AG04450 (cell line): ENCODE data around the gene SMARCD1. TPM values are rescaled to one million over a fixed set of nuclear protein-coding genes. Genes with fewer than 3 reads are reported as not detected.
A peak's percentile ranks its signal among the peaks of the same experiment; 100 is the strongest.

Source experiments
- CTCF ChIA-PET: fragments of 300-600, 350-600 bp; formaldehyde crosslinking; extraction: SDS; loops from one replicate; lab custom pipeline; 2022; ENCODE audit warnings: antibody characterized with exemption, inconsistent platforms; lab: Charles Lee
- POLR2A ChIA-PET: fragments of 350-600 bp; formaldehyde crosslinking; extraction: SDS; loops from one replicate; lab custom pipeline; 2021; ENCODE audit warnings: antibody characterized with exemption, inconsistent platforms; lab: Yijun Ruan, JAX
- DNase-seq: peaks from one replicate; pipeline ENCODE4 v3.0.0-alpha.2; 2011; ENCODE audit warnings: low read depth, low spot score
- H3K27ac ChIP-seq: one replicate; pipeline ENCODE4 v1.5.1; 2012; ENCODE audit warnings: low read depth, low read length, control low read depth
- H3K27me3 ChIP-seq: one replicate; pipeline ENCODE4 v1.6.0; 2012; ENCODE audit warnings: low read length; ENCODE audit not compliant: control insufficient read depth, insufficient read depth
- H3K4me3 ChIP-seq: 2 replicates; pipeline ENCODE4 v1.5.1; 2011; ENCODE audit warnings: mild to moderate bottlenecking, low read depth, low read length, control low read depth
- H3K9me3 ChIP-seq: 2 replicates; pipeline ENCODE4 v1.5.1; 2012; ENCODE audit warnings: low read length; ENCODE audit not compliant: control insufficient read depth, insufficient read depth
- CTCF ChIP-seq: IDR thresholded peaks from 2 replicates; pipeline ENCODE4 v1.5.1; 2011; ENCODE audit warnings: low read depth, low read length, control low read depth, inconsistent platforms
- polyA plus RNA-seq: library from polyadenylated mRNA; depleted of rRNA; stranded (reverse); fragments of >200 nt; gene quantifications from 2 replicates; pipeline ENCODE4 v1.2.3, GENCODE V29; 2011

Gene SMARCD1
- polyA plus RNA-seq, 1 experiment: 57.2 TPM

GRCh38 chr12:50047693-50048250, 37.4 kb upstream of the SMARCD1 start:
- CTCF ChIA-PET: interaction anchor here (1.0 to 5.9 kb wide), 3 partner anchors 8 to 22 kb away, joined by 4 to 37 read pairs (median 4); no protein-coding TSS in a partner anchor
- TF ChIP-seq CTCF: no peak
- Histone ChIP-seq H3K27me3 (peaks cover 26% of the 10 kb centered on the region), H3K27ac (no peak overlapping the region), H3K9me3 (no peaks in the 10 kb centered on the region; the same call in 1 of the 2 replicates), H3K4me3 (no peak overlapping the region)
- POLR2A ChIA-PET: no interaction called here
- DNase-seq: no peak

GRCh38 chr12:50049254-50050118, 35.7 kb upstream of the SMARCD1 start:
- Histone ChIP-seq H3K27ac (no peak overlapping the region), H3K4me3 (no peak overlapping the region), H3K9me3 (no peaks in the 10 kb centered on the region; the same call in 1 of the 2 replicates), H3K27me3 (peaks cover 36% of the 10 kb centered on the region)
- TF ChIP-seq CTCF: no peak
- DNase-seq: no peak
- POLR2A ChIA-PET: no interaction called here
- CTCF ChIA-PET: interaction anchor here (0.6 to 5.9 kb wide), 8 partner anchors 10 to 330 kb away, joined by 3 to 37 read pairs (median 5); partner anchors contain the start of gene RACGAP1

GRCh38 chr12:50050119-50050385, 35.1 kb upstream of the SMARCD1 start:
- CTCF ChIA-PET: interaction anchor here (0.6 to 5.9 kb wide), 9 partner anchors 11 to 329 kb away, joined by 3 to 37 read pairs (median 5); partner anchors contain the start of gene RACGAP1
- POLR2A ChIA-PET: no interaction called here

GRCh38 chr12:50050410-50051098, 34.6 kb upstream of the SMARCD1 start:
- no peaks in the 10 kb centered on the region; the same call in 1 of the 2 replicates for H3K9me3 ChIP-seq
- DNase-seq: no peak
- ChIA-PET CTCF (interaction anchor here (0.6 to 5.9 kb wide), 8 partner anchors 11 to 328 kb away, joined by 3 to 37 read pairs (median 5); no protein-coding TSS in a partner anchor), POLR2A (interaction anchor here (0.6 to 0.7 kb wide), 3 partner anchors 66 to 624 kb away, joined by 3 to 4 read pairs (median 3); partner anchors contain the start of gene NCKAP5L)
- peak overlapping the region; percentile 36 for H3K4me3 ChIP-seq
- TF ChIP-seq CTCF: no peak
- peaks cover 38% of the 10 kb centered on the region for H3K27me3 ChIP-seq
- H3K27ac ChIP-seq: no peak overlapping the region

More at GRCh38 chr12:50050119-50050385, 35.1 kb upstream of the SMARCD1 start:
- peak overlapping the region; percentile 36; the same call in 1 of the 2 replicates for H3K4me3 ChIP-seq
- no peak for TF ChIP-seq CTCF
- no peak for DNase-seq
- H3K27ac ChIP-seq: no peak overlapping the region
- no peaks in the 10 kb centered on the region; the same call in 1 of the 2 replicates for H3K9me3 ChIP-seq
- peaks cover 36% of the 10 kb centered on the region for H3K27me3 ChIP-seq
